Type B pancreatic cell (in vitro differentiated cells): Measurements from ENCODE around the gene ZBTB22. TPM values are rescaled to one million over a fixed set of nuclear protein-coding genes. Genes with fewer than 3 reads are reported as not detected.

ENCODE experiments used
- DNase-seq: peaks from one replicate; pipeline ENCODE4 v3.0.0; 2021; ENCODE audit warnings: mixed read lengths; ENCODE audit not compliant: unreplicated experiment; ENCODE audit errors: extremely low spot score
- H3K27ac Mint-ChIP-seq: 2 replicates; pipeline ENCODE4 v1.8.0; 2021; ENCODE audit warnings: mild to moderate bottlenecking, mixed read lengths
- H3K27me3 Mint-ChIP-seq: 2 replicates; pipeline ENCODE4 v1.8.0; 2021; ENCODE audit warnings: mixed read lengths
- H3K36me3 Mint-ChIP-seq: 2 replicates; pipeline ENCODE4 v1.8.0; 2021; ENCODE audit warnings: mixed read lengths
- H3K4me1 Mint-ChIP-seq: one replicate; pipeline ENCODE4 v1.8.0; 2021; ENCODE audit warnings: mixed read lengths; ENCODE audit not compliant: unreplicated experiment
- H3K4me3 Mint-ChIP-seq: 2 replicates; pipeline ENCODE4 v1.8.0; 2021; ENCODE audit warnings: mild to moderate bottlenecking, mixed read lengths
- H3K9me3 Mint-ChIP-seq: 2 replicates; pipeline ENCODE4 v1.8.0; 2021; ENCODE audit warnings: mixed read lengths
- total RNA-seq: library from RNA; stranded (reverse); gene quantifications from 2 replicates; pipeline ENCODE4 v1.2.1, GENCODE V29; 2021; ENCODE audit warnings: low replicate concordance
- TF ChIP-seq, protein P1 (sequence below): fragments of 200-600 bp; sonication (generic); conservative IDR thresholded peaks from 2 replicates; pipeline ENCODE4 v1.5.0; 2021; ENCODE audit warnings: antibody characterized with exemption, mild to moderate bottlenecking

Gene ZBTB22
- total RNA-seq, 1 donor from 2014 or later = 21.1 TPM

DNA sequence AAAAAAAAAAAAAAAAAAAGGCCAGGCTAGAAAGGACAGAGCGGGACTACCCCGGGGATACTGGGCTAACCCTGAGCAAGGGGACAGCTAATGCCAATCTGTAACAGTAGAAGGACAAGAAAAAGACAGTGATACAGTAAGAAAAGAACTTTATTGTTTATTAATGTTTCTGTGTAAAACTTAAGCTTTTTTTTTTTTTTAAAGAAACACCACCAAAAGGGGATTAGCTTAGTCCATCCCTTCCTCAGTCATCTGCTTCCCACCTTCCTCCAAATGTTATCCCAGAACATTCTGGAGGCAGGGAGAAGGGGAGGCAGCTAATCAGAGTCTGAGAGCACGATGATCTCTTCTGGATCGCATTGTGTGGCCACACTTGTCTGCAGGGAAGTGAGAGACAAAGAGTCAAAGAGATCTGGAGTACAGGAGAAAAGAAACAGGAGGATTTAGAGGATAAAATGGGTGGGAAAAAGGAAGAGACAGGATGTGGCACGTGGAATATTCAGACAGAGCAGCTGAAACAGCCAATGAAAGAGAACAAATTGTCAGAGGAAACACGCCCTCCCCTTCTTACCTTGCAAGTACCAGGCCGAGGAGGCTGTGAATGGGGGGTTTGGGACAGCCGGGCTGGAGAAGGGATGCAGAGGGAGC lies 1.0 kb upstream of the ZBTB22 start:
- Mint-ChIP-seq H3K4me1 (peaks cover 59% of the 10 kb centered on the region), H3K27me3 (no peaks in the 10 kb centered on the region), H3K27ac (peak overlapping the region; percentile 100), H3K9me3 (no peaks in the 10 kb centered on the region), H3K36me3 (peaks cover 14% of the 10 kb centered on the region), H3K4me3 (peak overlapping the region; percentile 100)
- TF ChIP-seq, protein P1, sequence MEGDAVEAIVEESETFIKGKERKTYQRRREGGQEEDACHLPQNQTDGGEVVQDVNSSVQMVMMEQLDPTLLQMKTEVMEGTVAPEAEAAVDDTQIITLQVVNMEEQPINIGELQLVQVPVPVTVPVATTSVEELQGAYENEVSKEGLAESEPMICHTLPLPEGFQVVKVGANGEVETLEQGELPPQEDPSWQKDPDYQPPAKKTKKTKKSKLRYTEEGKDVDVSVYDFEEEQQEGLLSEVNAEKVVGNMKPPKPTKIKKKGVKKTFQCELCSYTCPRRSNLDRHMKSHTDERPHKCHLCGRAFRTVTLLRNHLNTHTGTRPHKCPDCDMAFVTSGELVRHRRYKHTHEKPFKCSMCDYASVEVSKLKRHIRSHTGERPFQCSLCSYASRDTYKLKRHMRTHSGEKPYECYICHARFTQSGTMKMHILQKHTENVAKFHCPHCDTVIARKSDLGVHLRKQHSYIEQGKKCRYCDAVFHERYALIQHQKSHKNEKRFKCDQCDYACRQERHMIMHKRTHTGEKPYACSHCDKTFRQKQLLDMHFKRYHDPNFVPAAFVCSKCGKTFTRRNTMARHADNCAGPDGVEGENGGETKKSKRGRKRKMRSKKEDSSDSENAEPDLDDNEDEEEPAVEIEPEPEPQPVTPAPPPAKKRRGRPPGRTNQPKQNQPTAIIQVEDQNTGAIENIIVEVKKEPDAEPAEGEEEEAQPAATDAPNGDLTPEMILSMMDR = no peak
- no peak for DNase-seq

DNA sequence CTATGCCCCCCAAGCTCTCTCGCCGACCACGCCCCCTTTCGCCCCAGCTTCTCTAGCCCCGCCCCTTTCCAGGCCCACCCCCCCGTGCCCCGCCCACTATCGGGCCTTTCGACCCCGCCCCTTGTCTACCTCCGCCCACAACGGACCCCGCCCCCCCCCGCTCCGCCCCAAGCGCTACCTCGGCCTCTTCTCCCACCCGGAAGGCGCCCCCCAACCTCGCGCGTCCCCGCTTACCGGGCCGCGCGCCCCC lies 200 bp downstream of the ZBTB22 start:
- Mint-ChIP-seq H3K9me3 (no peaks in the 10 kb centered on the region), H3K27ac (peak overlapping the region; percentile 100), H3K4me3 (peak overlapping the region; percentile 100), H3K27me3 (peaks cover 4% of the 10 kb centered on the region), H3K36me3 (peaks cover 9% of the 10 kb centered on the region), H3K4me1 (peaks cover 53% of the 10 kb centered on the region)
- DNase-seq = no peak
- TF ChIP-seq, protein P1 = no peak

- peaks cover 57% of the 10 kb centered on the region for H3K4me1 Mint-ChIP-seq
These were observed 733 bp downstream of the ZBTB22 start for GRCh38 chr6:33316603-33317418.

GRCh38 chr6:33315793-33316602 lies 1.5 kb downstream of the ZBTB22 start:
- peaks cover 53% of the 10 kb centered on the region for H3K4me1 Mint-ChIP-seq
- TF ChIP-seq, protein P1 = no peak
- H3K9me3 Mint-ChIP-seq = no peaks in the 10 kb centered on the region

More at GRCh38 chr6:33316603-33317418, 733 bp downstream of the ZBTB22 start:
- peak overlapping the region; percentile 71 for H3K27ac Mint-ChIP-seq
- no peaks in the 10 kb centered on the region for H3K9me3 Mint-ChIP-seq
- no peak for DNase-seq
- H3K36me3 Mint-ChIP-seq = peaks cover 9% of the 10 kb centered on the region
- peaks cover 5% of the 10 kb centered on the region for H3K27me3 Mint-ChIP-seq
- TF ChIP-seq, protein P1 = no peak
- peak overlapping the region; percentile 100 for H3K4me3 Mint-ChIP-seq

DNA sequence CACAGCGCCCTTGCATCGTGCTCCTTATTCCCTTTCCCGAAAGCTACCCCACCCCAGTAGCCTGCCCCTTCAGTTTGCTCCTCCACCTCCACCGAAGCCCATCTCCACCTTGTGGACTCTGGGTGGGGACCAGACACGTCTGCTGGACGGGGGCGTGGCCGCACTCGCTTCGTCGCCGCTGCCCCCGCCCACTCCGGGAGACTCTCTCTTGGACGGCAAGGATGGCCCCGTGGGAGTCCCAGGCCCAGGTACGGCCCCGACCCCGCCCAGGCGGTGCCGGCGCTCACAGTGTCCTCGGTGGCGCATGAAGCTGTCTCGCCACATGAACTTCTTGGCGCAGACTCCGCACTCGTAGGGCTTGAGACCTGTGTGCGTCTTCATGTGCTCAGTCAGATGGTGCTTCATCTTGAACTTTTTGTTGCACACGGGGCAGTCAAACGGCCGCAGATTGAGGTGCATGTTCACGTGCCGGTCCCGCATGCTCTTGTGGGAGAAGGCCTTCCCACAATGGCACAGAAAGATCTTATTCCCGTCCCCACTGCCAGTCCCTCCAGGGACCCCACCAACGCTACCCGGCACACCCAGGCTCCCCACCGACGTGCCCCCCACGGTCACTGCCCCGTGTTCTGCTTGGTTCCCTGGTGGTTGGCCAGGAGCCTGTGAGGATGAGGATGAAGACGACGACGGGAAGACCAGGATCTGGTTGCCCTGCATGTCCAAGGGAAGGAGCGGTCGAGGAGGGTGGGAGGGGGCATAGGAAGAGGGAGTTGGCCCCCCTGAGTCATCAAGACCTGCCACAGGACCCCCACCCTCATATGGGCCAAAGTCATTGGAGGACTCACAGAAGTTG lies 2.4 kb downstream of the ZBTB22 start:
- H3K36me3 Mint-ChIP-seq = peaks cover 5% of the 10 kb centered on the region

More at GRCh38 chr6:33315793-33316602, 1.5 kb downstream of the ZBTB22 start:
- H3K4me3 Mint-ChIP-seq = peak overlapping the region; percentile 100
- peaks cover 9% of the 10 kb centered on the region for H3K36me3 Mint-ChIP-seq
- peaks cover 5% of the 10 kb centered on the region for H3K27me3 Mint-ChIP-seq
- peak overlapping the region; percentile 93 for H3K27ac Mint-ChIP-seq
- no peak for DNase-seq

More for the DNA sequence above, 2.4 kb downstream of the ZBTB22 start:
- DNase-seq = no peak
- Mint-ChIP-seq H3K4me1 (peaks cover 48% of the 10 kb centered on the region), H3K4me3 (peak overlapping the region; percentile 100), H3K27ac (peak overlapping the region; percentile 93), H3K27me3 (peaks cover 5% of the 10 kb centered on the region), H3K9me3 (no peaks in the 10 kb centered on the region)
- TF ChIP-seq, protein P1 = no peak
